ENCODE results near the gene PRUNE2.
"Not testable (repeated sequence)": the region's sequence is repeated elsewhere in the genome, so short reads cannot be mapped to it uniquely, and the experiment has no call there.

The PRUNE2 gene

GRCh38 chr9:76905791-76906646 is at the start of gene PRUNE2:
Gene PRUNE2 (minus strand): TSS chr9:76906114. CDS start chr9:76905963, 151 bp downstream.
- no peaks in the 10 kb centered on the region for H3K36me3 Mint-ChIP-seq (ENCODE audit: low read depth)
- H3K9me3 Mint-ChIP-seq = no peaks in the 10 kb centered on the region
- H3K4me1 Mint-ChIP-seq (ENCODE audit: low read depth) = no peaks in the 10 kb centered on the region
- peaks cover 52% of the 10 kb centered on the region for H3K27me3 Mint-ChIP-seq
- no peak within 1 kb of the TSS for H3K4me3 Mint-ChIP-seq
- H3K27ac Mint-ChIP-seq = no peak within 1 kb of the TSS
- intact Hi-C loops (cut with micrococcal nuclease) = no loop called here

- H3K27me3 Mint-ChIP-seq; H3K9me3 Mint-ChIP-seq; H3K36me3 Mint-ChIP-seq (ENCODE audit: low read depth); intact Hi-C loops (cut with micrococcal nuclease); H3K4me1 Mint-ChIP-seq (ENCODE audit: low read depth); H3K27ac Mint-ChIP-seq; H3K4me3 Mint-ChIP-seq: not testable (repeated sequence)
Measured at GRCh38 chr9:76955406-76955805, 49.5 kb upstream of the PRUNE2 start.

GRCh38 chr9:76949865-76950264 is 44.0 kb upstream of the PRUNE2 start:
- Mint-ChIP-seq H3K27ac (no peak overlapping the region), H3K4me3 (no peak overlapping the region), H3K27me3 (no peaks in the 10 kb centered on the region), H3K9me3 (no peaks in the 10 kb centered on the region), H3K36me3 (ENCODE audit: low read depth) (no peaks in the 10 kb centered on the region), H3K4me1 (ENCODE audit: low read depth) (no peaks in the 10 kb centered on the region)
- intact Hi-C loops (cut with micrococcal nuclease) = no loop called here

GRCh38 chr9:76944011-76944410 is 38.1 kb upstream of the PRUNE2 start:
- H3K9me3 Mint-ChIP-seq = no peaks in the 10 kb centered on the region
- H3K27me3 Mint-ChIP-seq = peaks cover 2% of the 10 kb centered on the region
- H3K36me3 Mint-ChIP-seq (ENCODE audit: low read depth) = no peaks in the 10 kb centered on the region
- H3K4me1 Mint-ChIP-seq (ENCODE audit: low read depth) = no peaks in the 10 kb centered on the region
- H3K27ac Mint-ChIP-seq = no peak overlapping the region
- H3K4me3 Mint-ChIP-seq = no peak overlapping the region
- intact Hi-C loops (cut with micrococcal nuclease) = no loop called here

- H3K4me1 Mint-ChIP-seq (ENCODE audit: low read depth) = no peaks in the 10 kb centered on the region
- no peak overlapping the region for H3K4me3 Mint-ChIP-seq
- intact Hi-C loops (cut with micrococcal nuclease) = no loop called here
- H3K9me3 Mint-ChIP-seq = no peaks in the 10 kb centered on the region
- no peak overlapping the region for H3K27ac Mint-ChIP-seq
- no peaks in the 10 kb centered on the region for H3K36me3 Mint-ChIP-seq (ENCODE audit: low read depth)
- H3K27me3 Mint-ChIP-seq = peaks cover 2% of the 10 kb centered on the region
Measured at GRCh38 chr9:76943054-76943453, 37.1 kb upstream of the PRUNE2 start.

GRCh38 chr9:76932757-76933156 is 26.8 kb upstream of the PRUNE2 start:
- Mint-ChIP-seq H3K27me3 (no peaks in the 10 kb centered on the region), H3K9me3 (no peaks in the 10 kb centered on the region), H3K4me1 (ENCODE audit: low read depth) (no peaks in the 10 kb centered on the region), H3K4me3 (no peak overlapping the region), H3K27ac (no peak overlapping the region), H3K36me3 (ENCODE audit: low read depth) (no peaks in the 10 kb centered on the region)
- intact Hi-C loops (cut with micrococcal nuclease) = no loop called here

GRCh38 chr9:76932265-76932664 is 26.4 kb upstream of the PRUNE2 start:
- Mint-ChIP-seq H3K27me3 (no peaks in the 10 kb centered on the region), H3K4me3 (no peak overlapping the region), H3K27ac (no peak overlapping the region), H3K36me3 (ENCODE audit: low read depth) (no peaks in the 10 kb centered on the region), H3K9me3 (no peaks in the 10 kb centered on the region), H3K4me1 (ENCODE audit: low read depth) (no peaks in the 10 kb centered on the region)
- intact Hi-C loops (cut with micrococcal nuclease) = no loop called here

- no peaks in the 10 kb centered on the region for H3K4me1 Mint-ChIP-seq (ENCODE audit: low read depth)
- no peaks in the 10 kb centered on the region for H3K9me3 Mint-ChIP-seq
- H3K27ac Mint-ChIP-seq = no peak overlapping the region
- no peaks in the 10 kb centered on the region for H3K27me3 Mint-ChIP-seq
- H3K36me3 Mint-ChIP-seq (ENCODE audit: low read depth) = no peaks in the 10 kb centered on the region
- H3K4me3 Mint-ChIP-seq = no peak overlapping the region
- intact Hi-C loops (cut with micrococcal nuclease) = no loop called here
Measured at GRCh38 chr9:76927540-76928240, 21.8 kb upstream of the PRUNE2 start.

GRCh38 chr9:76926846-76927245 is 20.9 kb upstream of the PRUNE2 start:
- intact Hi-C loops (cut with micrococcal nuclease) = no loop called here
- Mint-ChIP-seq H3K4me3 (no peak overlapping the region), H3K9me3 (no peaks in the 10 kb centered on the region), H3K27me3 (no peaks in the 10 kb centered on the region), H3K27ac (no peak overlapping the region), H3K4me1 (ENCODE audit: low read depth) (no peaks in the 10 kb centered on the region), H3K36me3 (ENCODE audit: low read depth) (no peaks in the 10 kb centered on the region)

- Mint-ChIP-seq H3K4me1 (ENCODE audit: low read depth) (no peaks in the 10 kb centered on the region), H3K36me3 (ENCODE audit: low read depth) (no peaks in the 10 kb centered on the region), H3K4me3 (no peak overlapping the region), H3K9me3 (no peaks in the 10 kb centered on the region), H3K27ac (no peak overlapping the region), H3K27me3 (no peaks in the 10 kb centered on the region)
- intact Hi-C loops (cut with micrococcal nuclease) = no loop called here
Measured at GRCh38 chr9:76926324-76926741, 20.4 kb upstream of the PRUNE2 start.

- Mint-ChIP-seq H3K4me3 (no peak overlapping the region), H3K27ac (no peak overlapping the region), H3K36me3 (ENCODE audit: low read depth) (no peaks in the 10 kb centered on the region), H3K27me3 (peaks cover 4% of the 10 kb centered on the region), H3K9me3 (no peaks in the 10 kb centered on the region), H3K4me1 (ENCODE audit: low read depth) (no peaks in the 10 kb centered on the region)
- intact Hi-C loops (cut with micrococcal nuclease) = no loop called here
Measured at GRCh38 chr9:76921165-76921564, 15.3 kb upstream of the PRUNE2 start.

GRCh38 chr9:76917299-76917698 is 11.4 kb upstream of the PRUNE2 start:
- intact Hi-C loops (cut with micrococcal nuclease) = no loop called here
- no peak overlapping the region for H3K4me3 Mint-ChIP-seq
- peaks cover 4% of the 10 kb centered on the region for H3K27me3 Mint-ChIP-seq

GRCh38 chr9:76916231-76916630 is 10.3 kb upstream of the PRUNE2 start:
- H3K4me1 Mint-ChIP-seq (ENCODE audit: low read depth) = no peaks in the 10 kb centered on the region
- intact Hi-C loops (cut with micrococcal nuclease) = no loop called here
- no peaks in the 10 kb centered on the region for H3K36me3 Mint-ChIP-seq (ENCODE audit: low read depth)
- H3K4me3 Mint-ChIP-seq = no peak overlapping the region
- peaks cover 4% of the 10 kb centered on the region for H3K27me3 Mint-ChIP-seq
- H3K9me3 Mint-ChIP-seq = no peaks in the 10 kb centered on the region
- H3K27ac Mint-ChIP-seq = no peak overlapping the region

More at GRCh38 chr9:76917299-76917698, 11.4 kb upstream of the PRUNE2 start:
- no peaks in the 10 kb centered on the region for H3K36me3 Mint-ChIP-seq (ENCODE audit: low read depth)
- H3K9me3 Mint-ChIP-seq = no peaks in the 10 kb centered on the region
- no peaks in the 10 kb centered on the region for H3K4me1 Mint-ChIP-seq (ENCODE audit: low read depth)
- no peak overlapping the region for H3K27ac Mint-ChIP-seq

GRCh38 chr9:76913467-76913866 is 7.6 kb upstream of the PRUNE2 start:
- no peaks in the 10 kb centered on the region for H3K36me3 Mint-ChIP-seq (ENCODE audit: low read depth)
- no peaks in the 10 kb centered on the region for H3K9me3 Mint-ChIP-seq
- H3K27me3 Mint-ChIP-seq = peaks cover 8% of the 10 kb centered on the region
- no peak overlapping the region for H3K27ac Mint-ChIP-seq
- H3K4me3 Mint-ChIP-seq = no peak overlapping the region
- intact Hi-C loops (cut with micrococcal nuclease) = no loop called here
- H3K4me1 Mint-ChIP-seq (ENCODE audit: low read depth) = no peaks in the 10 kb centered on the region
